Fibroblast of villous mesenchyme (primary cell): Measurements from ENCODE around the gene DNAJC1. TPM values are rescaled to one million over a fixed set of nuclear protein-coding genes. Genes with fewer than 3 reads are reported as not detected.

ENCODE experiments used
- DNase-seq: peaks from one replicate; pipeline ENCODE4 v3.0.0-alpha.2; 2010; ENCODE audit warnings: low read depth
- H3K4me3 ChIP-seq: 2 replicates; pipeline ENCODE4 v1.5.1; 2011; ENCODE audit warnings: low read depth, mild to moderate bottlenecking, low read length
- total RNA-seq: library from RNA; depleted of rRNA; stranded (reverse); fragments of >200 nt; gene quantifications from 2 replicates; pipeline ENCODE4 v1.2.3, GENCODE V29; 2012
- TF ChIP-seq, protein P1 (sequence below): IDR thresholded peaks from 2 replicates; pipeline ENCODE4 v1.5.1; 2012; ENCODE audit warnings: low read depth, mild to moderate bottlenecking, low read length; ENCODE audit not compliant: insufficient read depth

DNAJC1 gene
- total RNA-seq, 1 donor = 53.5 TPM

DNA sequence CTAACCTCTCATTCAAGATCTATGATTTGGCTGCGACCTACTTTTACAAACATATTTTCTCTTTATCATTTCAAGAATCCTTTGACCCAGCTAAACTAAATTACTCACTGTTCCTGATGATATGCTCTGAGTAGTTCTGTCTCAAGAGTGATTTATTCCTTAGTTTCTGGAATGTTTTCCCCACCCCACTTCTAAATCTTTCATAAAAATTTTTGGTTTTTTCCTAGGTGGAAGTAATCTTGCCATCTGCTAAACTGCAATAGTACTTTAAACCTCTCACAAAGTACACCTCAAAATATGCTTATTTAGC is 170.8 kb downstream of the DNAJC1 start:
- H3K4me3 ChIP-seq = no peak overlapping the region
- peak; percentile 16 for DNase-seq
- TF ChIP-seq, protein P1, sequence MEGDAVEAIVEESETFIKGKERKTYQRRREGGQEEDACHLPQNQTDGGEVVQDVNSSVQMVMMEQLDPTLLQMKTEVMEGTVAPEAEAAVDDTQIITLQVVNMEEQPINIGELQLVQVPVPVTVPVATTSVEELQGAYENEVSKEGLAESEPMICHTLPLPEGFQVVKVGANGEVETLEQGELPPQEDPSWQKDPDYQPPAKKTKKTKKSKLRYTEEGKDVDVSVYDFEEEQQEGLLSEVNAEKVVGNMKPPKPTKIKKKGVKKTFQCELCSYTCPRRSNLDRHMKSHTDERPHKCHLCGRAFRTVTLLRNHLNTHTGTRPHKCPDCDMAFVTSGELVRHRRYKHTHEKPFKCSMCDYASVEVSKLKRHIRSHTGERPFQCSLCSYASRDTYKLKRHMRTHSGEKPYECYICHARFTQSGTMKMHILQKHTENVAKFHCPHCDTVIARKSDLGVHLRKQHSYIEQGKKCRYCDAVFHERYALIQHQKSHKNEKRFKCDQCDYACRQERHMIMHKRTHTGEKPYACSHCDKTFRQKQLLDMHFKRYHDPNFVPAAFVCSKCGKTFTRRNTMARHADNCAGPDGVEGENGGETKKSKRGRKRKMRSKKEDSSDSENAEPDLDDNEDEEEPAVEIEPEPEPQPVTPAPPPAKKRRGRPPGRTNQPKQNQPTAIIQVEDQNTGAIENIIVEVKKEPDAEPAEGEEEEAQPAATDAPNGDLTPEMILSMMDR = no peak

DNA sequence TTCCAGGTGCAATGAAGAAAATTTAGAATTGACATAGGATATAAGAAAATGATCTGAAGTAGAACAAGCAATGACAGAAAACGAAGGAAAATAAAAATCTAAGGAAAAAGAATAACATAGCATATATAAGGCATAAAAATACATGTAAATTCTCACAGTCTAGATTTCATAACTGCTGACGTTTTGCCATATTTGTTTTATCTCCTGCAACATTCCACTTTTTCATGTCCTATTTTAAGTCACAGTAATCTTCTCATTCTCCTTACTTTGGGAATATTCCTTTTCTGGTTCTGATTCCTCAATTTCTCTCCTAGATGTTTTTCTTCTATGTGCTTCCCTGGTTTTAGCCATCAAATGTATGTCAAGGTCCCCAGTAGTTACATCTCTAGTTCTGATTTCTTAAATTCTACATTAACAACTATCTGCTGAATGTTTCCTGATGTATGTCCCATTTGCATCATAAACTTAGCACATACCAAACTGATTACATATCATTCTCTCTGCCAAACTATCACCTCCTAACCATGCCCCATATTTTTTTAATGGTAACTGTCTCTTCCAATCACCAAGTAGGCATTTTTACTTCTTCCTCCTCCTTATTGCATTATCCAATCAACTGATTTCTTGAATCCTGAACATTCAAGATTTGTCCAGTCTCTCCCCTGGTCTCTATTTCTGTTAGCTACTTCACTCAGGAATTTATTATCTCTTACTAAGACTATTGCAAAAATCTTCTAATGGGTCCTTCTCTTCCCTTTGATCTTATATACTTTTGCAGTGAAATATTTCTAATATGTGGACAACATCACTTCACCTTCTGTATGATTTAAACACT is 171.3 kb downstream of the DNAJC1 start:
- peak; percentile 50 for DNase-seq

DNA sequence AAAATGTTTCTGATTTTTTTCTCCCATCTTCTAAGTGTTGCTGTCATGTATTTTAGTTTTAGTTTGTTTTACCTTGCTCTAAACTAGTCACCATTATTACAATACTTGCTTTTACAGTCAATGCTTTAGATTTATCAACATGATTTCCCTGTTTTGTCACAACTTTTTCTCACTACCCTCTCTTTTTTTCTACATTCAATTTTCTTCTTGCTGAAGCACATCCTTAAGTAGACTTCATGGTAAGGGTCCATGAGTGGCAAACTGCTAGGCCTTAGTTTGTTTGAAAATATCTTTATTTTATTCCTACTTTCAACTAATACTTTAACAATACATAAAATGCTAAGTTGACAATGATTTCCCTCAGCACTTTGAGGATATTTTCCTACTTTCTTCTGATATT is 173.5 kb downstream of the DNAJC1 start:
- TF ChIP-seq, protein P1 = no peak
- H3K4me3 ChIP-seq = no peak overlapping the region
- DNase-seq = no peak

More for the DNA sequence above, 171.3 kb downstream of the DNAJC1 start:
- TF ChIP-seq, protein P1 = no peak
- H3K4me3 ChIP-seq = no peak overlapping the region

DNA sequence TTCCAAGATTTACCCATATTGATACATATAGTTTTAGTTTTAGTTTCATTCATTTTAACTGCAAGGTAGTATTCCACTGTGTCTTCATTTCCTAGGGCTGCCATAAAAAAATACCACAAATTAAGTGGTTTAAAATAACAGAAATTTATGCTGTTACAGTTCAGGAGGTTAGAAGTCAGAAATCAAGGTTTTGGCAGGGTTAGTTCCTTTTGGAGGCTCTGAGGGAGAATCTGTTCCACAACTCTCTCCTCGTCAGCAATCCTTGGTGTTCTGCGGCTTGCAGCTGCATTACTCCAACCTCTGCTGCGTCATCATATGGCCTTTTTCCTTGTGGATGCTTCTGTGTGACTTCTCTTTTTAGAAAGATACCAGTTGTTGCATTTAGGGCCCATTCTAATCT is 176.2 kb downstream of the DNAJC1 start:
- TF ChIP-seq, protein P1 = no peak
- no peak for DNase-seq
- H3K4me3 ChIP-seq = no peak overlapping the region

DNA sequence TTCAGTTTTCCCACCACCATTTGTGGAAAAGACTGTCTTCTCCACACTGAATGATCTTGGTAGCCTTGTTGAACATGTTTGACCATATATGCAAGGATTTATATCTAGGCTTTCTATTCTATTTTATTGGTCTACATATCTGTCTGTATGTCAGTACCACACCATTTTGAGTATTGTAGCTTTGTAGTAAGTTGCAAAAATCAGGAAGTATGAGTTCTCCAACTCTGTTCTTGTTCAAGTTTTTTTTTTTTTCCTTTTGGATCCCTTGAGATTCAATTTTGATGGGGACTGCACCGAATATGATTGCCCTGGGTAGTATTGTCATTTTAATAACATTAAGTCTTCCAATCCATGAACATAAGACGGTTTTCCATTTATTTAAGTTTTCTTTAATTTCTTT is 176.8 kb downstream of the DNAJC1 start:
- TF ChIP-seq, protein P1 = no peak
- DNase-seq = no peak
- H3K4me3 ChIP-seq = no peak overlapping the region

DNA sequence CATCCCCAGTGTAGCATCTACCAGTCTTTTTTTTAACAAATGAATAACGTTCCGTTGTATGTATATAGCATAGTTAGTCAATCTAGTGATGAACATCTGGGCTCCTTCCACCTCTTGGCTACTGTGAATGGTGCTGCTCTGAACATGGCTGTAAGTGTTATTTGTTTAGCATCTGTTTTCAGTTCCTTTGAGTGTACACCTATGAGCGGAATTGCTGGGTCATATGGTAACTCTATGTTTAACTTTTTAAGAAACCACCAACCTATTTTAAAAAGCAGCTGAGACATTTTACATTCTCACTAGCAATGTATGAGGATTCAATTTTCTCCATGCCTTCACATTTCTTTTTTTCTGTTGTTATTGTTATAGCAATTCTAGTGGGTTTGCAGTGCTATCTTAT is 178.2 kb downstream of the DNAJC1 start:
- TF ChIP-seq, protein P1 = no peak
- DNase-seq = no peak
- no peak overlapping the region for H3K4me3 ChIP-seq

DNA sequence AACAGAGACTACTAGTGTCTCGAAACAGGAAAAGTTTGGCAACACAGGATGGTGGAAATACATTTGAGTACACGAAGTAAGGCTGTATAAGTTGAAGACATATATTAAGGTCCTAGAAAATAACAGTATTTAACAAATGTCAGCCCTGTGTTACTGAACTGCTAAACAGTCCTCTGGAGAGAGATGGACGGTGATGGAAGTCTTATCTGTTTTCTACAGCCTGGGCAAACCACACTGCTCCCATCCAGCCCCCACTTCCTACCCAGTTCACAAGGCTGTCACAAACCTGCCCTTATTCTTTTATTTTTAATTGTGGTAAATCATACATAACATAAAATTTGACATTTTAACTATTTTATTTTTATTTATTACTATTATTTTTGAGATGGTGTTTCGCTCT is 179.1 kb downstream of the DNAJC1 start:
- TF ChIP-seq, protein P1 = no peak
- no peak for DNase-seq
- no peak overlapping the region for H3K4me3 ChIP-seq
